Heart right ventricle (tissue), 16 donors: ENCODE measurements around the gene ARFGEF3. TPM values are rescaled to one million over a fixed set of nuclear protein-coding genes. Genes with fewer than 3 reads are reported as not detected.

Experiments used
- ATAC-seq, 8 donors: fragments of 200-7000 bp; cut with Tn5 transposase; one replicate each; pipeline ENCODE4 v1.9.1; 2020; ENCODE audit warnings: mild to moderate bottlenecking in 8 of 8, moderate library complexity in 8 of 8, moderate number of reproducible peaks in 1 of 8
- DNase-seq, 2 donors: peaks; one replicate each; pipeline ENCODE4 v3.0.0-alpha.2; 2020
- H3K27ac ChIP-seq, 10 donors: fragments of 200-600 bp; sonication (generic) in 2 of 10; one replicate each; pipeline versions ENCODE4 v1.5.0 to v1.8.0; 2020 to 2022; ENCODE audit warnings: mild to moderate bottlenecking in 3 of 10
- H3K27me3 ChIP-seq, 7 donors: fragments of 200-600 bp; one replicate each; pipeline ENCODE4 v1.8.0; 2021 to 2022; ENCODE audit warnings: mild to moderate bottlenecking in 2 of 7
- H3K36me3 ChIP-seq, 9 donors: fragments of 200-600 bp; sonication (generic) in 1 of 9; one replicate each; pipeline versions ENCODE4 v1.5.0 to v1.8.0; 2020 to 2022; ENCODE audit warnings: mild to moderate bottlenecking in 2 of 9
- H3K4me1 ChIP-seq, 9 donors: fragments of 200-600 bp; sonication (generic) in 1 of 9; one replicate each; pipeline versions ENCODE4 v1.5.0 to v1.8.0; 2020 to 2022; ENCODE audit warnings: mild to moderate bottlenecking in 4 of 9
- H3K4me3 ChIP-seq, 10 donors: fragments of 200-600 bp; sonication (generic) in 2 of 10; one replicate each; pipeline versions ENCODE4 v1.5.0 to v1.8.0; 2020 to 2022; ENCODE audit warnings: mild to moderate bottlenecking in 7 of 10, moderate library complexity in 2 of 10
- H3K9me3 ChIP-seq, 11 donors: fragments of 200-600 bp in 10 of 11; sonication (generic) in 2 of 11; one replicate each; pipeline versions ENCODE4 v1.5.0 to v1.8.0; 2013 to 2022; ENCODE audit warnings: mild to moderate bottlenecking in 2 of 11, control low read depth in 1 of 11, moderate library complexity in 1 of 11
- WGBS, 2 donors: extraction: QIAGEN DNeasy Blood & Tissue Kit; methylation state at CpG; one replicate each; pipeline ENCODE4 v1.1.7; 2013; ENCODE audit warnings: inconsistent platforms in 1 of 2; 5-methylcytosine and 5-hydroxymethylcytosine counted together
- intact Hi-C, 10 donors: fragments of 100-400 bp; cut with DNase I; formaldehyde crosslinking; loops; one replicate each; pipeline versions ENCODE4 v1.11.1 to v1.14.2; 2022
- polyA plus RNA-seq, 2 donors: library from polyadenylated mRNA; stranded (reverse); fragments of 200-250 nt; gene quantifications; one replicate each; pipeline ENCODE4 v1.2.3, GENCODE V29; 2013
- total RNA-seq, 10 donors: library from RNA; stranded (reverse); fragmentation: NEBNext Ultra II Directional in 3 of 10; extraction: Animal tissue kit (Norgen Biotek cat#: 25700) in 3 of 10; gene quantifications; one replicate each; pipeline versions ENCODE4 v1.2.1 to v1.2.4, GENCODE V29; 2021 to 2023
- TF ChIP-seq, protein P1 (sequence below), 9 donors: fragments of 200-600 bp; sonication (generic) in 2 of 9; IDR thresholded peaks; one replicate each; pipeline versions ENCODE4 v1.5.0 to v1.8.0; 2021 to 2022; ENCODE audit warnings: antibody characterized with exemption in 9 of 9, mild to moderate bottlenecking in 5 of 9, moderate library complexity in 1 of 9
- donor health status: Arrhythmogenic right ventricular cardiomyopathy.
- donor health status: ischemic (EF 13 %, LVEDD 7.1; RV severe dilation, severe dysfunction).
- donor health status: healthy with polysubstance abuse.
- donor health status: DM: no; HTN: yes; CAD: no.
- donor health status: DM: no; HTN: no; CAD: no.
- donor health status: ischemic (EF 25% LVEDD 6.9; RV normal size, moderate dysfunction).
- donor health status: ischemic (EF 25% LVEDD 5.7; RV mildly dilated, moderate dysfunction).
- donor health status: healthy.
- donor health status: DM: yes; HTN: yes; CAD: no.
- donor health status: Ischemic cardiomyopathy.
- donor health status: ischemic (EF 35%, LVEDD 5.7; RV mildly dilated, moderate dysfunction).
- donor health status: nonischemic (EF 11% LVEDD 7.7; RV severe dilation, severe dysfunction).
- donor health status: DM: yes; HTN: yes; CAD: no.
- donor health status: PGD.
- donor health status: ischemic (EF 29% LVEDD 5.4; RV normal size, mild dysfunction).
- donor health status: nonischemic (EF 23%, LVEDD 6.1; RV moderate dilation, normal function).

The ARFGEF3 gene
- total and polyA plus RNA-seq, 12 donors: 0.33 to 11.1 (median 3.3) TPM

DNA sequence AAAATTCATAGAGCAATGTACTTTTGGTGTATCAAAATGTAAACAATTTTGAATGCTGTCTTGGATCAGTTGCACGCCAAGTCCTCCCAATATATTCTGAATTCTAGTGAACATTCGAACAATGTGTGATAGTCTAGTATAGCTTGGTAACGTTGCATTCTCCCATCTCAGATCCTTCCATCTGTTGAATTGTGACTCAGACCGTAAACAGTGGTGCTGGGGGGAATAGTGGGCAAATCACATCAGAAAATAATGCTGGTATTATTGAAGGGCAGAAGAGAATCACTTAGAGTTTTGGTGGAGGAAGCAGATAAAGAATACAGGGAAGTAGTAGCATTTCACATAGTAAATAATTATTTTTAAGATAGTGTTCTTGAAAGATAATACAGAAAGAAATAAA, 102.2 kb downstream of the ARFGEF3 start:
- no peak overlapping the region for H3K4me3 ChIP-seq
- H3K27me3 ChIP-seq: no peaks in the 10 kb centered on the region
- intact Hi-C loops: no loop called here
- H3K9me3 ChIP-seq: no peaks in the 10 kb centered on the region
- TF ChIP-seq, protein P1, sequence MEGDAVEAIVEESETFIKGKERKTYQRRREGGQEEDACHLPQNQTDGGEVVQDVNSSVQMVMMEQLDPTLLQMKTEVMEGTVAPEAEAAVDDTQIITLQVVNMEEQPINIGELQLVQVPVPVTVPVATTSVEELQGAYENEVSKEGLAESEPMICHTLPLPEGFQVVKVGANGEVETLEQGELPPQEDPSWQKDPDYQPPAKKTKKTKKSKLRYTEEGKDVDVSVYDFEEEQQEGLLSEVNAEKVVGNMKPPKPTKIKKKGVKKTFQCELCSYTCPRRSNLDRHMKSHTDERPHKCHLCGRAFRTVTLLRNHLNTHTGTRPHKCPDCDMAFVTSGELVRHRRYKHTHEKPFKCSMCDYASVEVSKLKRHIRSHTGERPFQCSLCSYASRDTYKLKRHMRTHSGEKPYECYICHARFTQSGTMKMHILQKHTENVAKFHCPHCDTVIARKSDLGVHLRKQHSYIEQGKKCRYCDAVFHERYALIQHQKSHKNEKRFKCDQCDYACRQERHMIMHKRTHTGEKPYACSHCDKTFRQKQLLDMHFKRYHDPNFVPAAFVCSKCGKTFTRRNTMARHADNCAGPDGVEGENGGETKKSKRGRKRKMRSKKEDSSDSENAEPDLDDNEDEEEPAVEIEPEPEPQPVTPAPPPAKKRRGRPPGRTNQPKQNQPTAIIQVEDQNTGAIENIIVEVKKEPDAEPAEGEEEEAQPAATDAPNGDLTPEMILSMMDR (IDR thresholded peaks at IDR 0.05): no peak
- peaks cover 0 to 10% (median 0%) of the 10 kb centered on the region in 9 donors for H3K36me3 ChIP-seq
- ATAC-seq: no peak
- 90 to 92% methylated on average over 4 of the region's 4 CpGs for WGBS, 2 donors
- no peak overlapping the region for H3K27ac ChIP-seq
- no peaks in the 10 kb centered on the region for H3K4me1 ChIP-seq
- DNase-seq: no peak

DNA sequence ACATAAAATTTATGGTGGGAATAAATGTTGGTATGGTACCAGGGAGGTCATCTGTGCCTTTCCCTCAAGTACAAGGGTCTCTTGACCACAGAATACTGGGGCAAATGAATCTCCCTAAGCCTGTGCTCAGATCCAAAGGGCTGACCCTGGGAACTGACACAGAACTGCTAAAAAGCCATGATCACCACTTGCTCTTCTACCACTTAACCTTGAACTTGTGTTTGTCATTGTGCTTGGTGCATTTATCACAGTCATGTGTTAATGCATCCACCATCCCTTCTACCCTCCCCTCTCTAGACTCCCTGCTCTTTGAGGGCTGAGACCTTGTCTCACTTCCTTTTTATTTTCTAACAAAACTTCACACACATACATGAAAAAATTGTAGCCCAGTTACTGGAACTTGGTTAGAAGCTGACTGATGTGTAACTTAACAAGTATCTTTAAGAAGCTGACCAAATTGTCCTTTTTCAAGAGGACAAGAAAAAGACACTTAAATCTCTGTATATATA, 102.7 kb downstream of the ARFGEF3 start:
- Histone ChIP-seq H3K4me3 (no peak overlapping the region), H3K36me3 (peaks cover 0 to 10% (median 0%) of the 10 kb centered on the region in 9 donors), H3K9me3 (no peaks in the 10 kb centered on the region), H3K27ac (no peak overlapping the region), H3K27me3 (no peaks in the 10 kb centered on the region), H3K4me1 (no peaks in the 10 kb centered on the region)
- TF ChIP-seq, protein P1 (IDR thresholded peaks at IDR 0.05): no peak
- no peak for ATAC-seq
- no peak for DNase-seq
- intact Hi-C loops: no loop called here

- H3K4me1 ChIP-seq: no peaks in the 10 kb centered on the region
- DNase-seq (no peak), ATAC-seq (no peak)
- no peak overlapping the region for H3K4me3 ChIP-seq
- intact Hi-C loops: no loop called here
- H3K27me3 ChIP-seq: no peaks in the 10 kb centered on the region
- TF ChIP-seq, protein P1 (IDR thresholded peaks at IDR 0.05): no peak
- H3K27ac ChIP-seq: no peak overlapping the region
- H3K36me3 ChIP-seq: peaks cover 0 to 10% (median 0%) of the 10 kb centered on the region in 9 donors
- WGBS, 2 donors: 76 to 84% methylated on average over 3 of the region's 3 CpGs
- H3K9me3 ChIP-seq: no peaks in the 10 kb centered on the region
These were observed 104.4 kb downstream of the ARFGEF3 start for GRCh38 chr6:138266095-138266494.

GRCh38 chr6:138267971-138268895, 106.5 kb downstream of the ARFGEF3 start:
- WGBS, 2 donors: 66 to 71% methylated on average over 11 of the region's 11 CpGs
- Histone ChIP-seq H3K4me3 (no peak overlapping the region), H3K36me3 (peaks cover 0 to 5% (median 0%) of the 10 kb centered on the region in 9 donors), H3K9me3 (no peaks in the 10 kb centered on the region), H3K27me3 (no peaks in the 10 kb centered on the region), H3K27ac (no peak overlapping the region), H3K4me1 (no peaks in the 10 kb centered on the region)
- TF ChIP-seq, protein P1 (IDR thresholded peaks at IDR 0.05): no peak
- ATAC-seq (no peak), DNase-seq (no peak)
- intact Hi-C loops: no loop called here
